HG03520 (cell line): ENCODE results near the gene GAN.
"Not testable (repeated sequence)": the region's sequence is repeated elsewhere in the genome, so short reads cannot be mapped to it uniquely, and the experiment has no call there.

Experiments
- ATAC-seq: cut with Tn5 transposase; IDR thresholded peaks from one replicate; pipeline ENCODE4 v1.9.1; 2021; ENCODE audit warnings: mild to moderate bottlenecking, moderate library complexity; ENCODE audit not compliant: unreplicated experiment

The GAN gene

DNA sequence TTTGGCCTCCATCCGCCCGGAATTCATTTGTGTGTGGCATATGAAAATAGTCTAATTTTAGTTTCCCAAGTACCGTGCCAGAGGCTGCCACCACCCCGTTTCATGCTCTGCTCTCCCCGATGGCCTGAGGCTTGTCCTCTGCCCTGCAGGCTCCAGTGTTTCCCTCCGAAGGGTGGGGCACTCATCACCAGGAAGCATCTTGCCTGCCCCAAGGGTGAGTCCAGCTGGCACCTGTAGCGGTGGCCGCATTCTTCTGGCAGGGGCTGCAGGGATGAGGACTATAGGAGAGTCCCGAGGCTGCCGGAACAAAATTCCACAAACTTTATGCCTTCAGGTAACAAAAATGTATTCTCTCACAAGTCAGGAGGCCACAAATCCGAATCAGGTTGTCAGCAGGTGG lies 106.8 kb downstream of the GAN start:
- no peak for ATAC-seq

DNA sequence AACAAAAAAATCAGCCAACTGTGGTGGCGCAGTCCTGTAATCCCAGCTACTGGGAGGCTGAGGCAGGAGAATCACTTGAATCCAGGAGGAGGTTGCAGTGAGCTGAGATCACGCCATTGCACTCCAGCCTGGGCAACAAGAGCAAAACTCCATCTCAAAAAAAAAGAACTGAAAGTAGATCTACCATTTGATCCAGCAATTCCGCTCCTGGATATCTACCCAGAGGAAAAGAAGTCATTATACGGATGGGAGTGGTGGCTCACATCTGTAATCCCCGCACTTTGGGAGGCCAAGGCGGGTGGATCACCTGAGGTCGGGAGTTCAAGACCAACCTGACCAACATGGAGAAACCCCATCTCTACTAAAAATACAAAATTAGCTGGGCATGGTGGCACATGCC lies 107.4 kb downstream of the GAN start:
- not testable (repeated sequence) for ATAC-seq

DNA sequence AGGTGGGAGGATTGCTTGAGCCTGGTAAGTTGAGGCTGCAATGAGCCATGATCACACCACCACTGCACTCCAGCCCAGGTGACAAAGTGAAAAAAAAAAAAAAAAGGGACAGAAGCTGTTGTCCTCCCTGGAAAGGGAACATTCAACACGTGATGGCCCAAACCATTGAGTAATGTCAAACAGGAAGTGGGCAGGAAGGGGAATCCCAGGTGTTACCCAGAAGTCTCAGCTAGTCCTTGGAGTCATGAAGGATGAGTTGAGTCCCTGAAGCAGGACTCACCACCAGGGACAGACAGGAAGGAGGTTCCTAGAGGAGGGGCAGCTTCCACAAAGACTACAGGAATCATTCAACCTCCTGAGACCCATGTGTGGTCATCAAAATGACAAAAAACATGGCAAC lies 110.0 kb downstream of the GAN start:
- ATAC-seq: peak; percentile 51

DNA sequence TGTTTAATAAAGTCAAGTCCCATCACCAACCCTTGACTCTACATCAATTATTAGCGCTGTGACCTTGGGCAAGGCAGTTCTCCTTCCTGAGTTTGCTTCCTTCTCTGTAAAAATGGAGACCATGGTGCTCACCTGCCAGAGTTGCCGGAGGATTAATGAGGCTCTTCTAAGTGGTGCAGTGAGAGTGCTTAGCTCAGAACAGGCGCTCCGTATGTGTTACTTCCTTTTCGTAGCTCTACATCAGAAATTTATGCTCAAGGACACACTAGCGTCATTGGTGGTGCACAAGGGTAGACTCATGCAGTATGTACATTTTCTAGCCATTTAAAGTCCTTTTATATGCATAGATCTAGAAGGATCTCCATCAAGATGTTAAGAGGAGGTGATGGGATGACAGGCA lies 112.5 kb downstream of the GAN start:
- ATAC-seq: no peak

DNA sequence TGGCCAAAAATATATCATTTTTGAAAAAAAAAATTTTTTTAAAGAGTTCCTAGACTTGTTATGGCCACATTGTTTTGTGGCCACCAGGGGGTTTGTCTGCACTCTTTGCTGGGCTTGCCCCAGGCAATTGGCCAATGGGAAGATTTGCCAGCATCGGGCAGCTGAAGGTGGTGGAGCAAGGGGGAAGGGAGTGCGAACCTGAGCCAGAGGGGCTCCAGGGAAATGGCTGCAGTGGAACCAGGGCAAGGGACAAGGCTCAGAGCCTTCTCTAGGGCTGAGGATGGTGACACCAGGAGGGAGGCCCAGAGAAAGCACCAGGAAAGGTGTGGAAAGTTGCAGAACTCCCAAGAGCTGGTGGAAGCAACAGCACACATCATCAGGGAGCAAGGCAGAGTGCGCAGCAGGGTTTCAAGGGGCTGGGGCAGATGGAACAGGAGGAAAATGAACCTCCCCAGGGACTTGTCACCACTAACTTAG lies 114.3 kb downstream of the GAN start:
- no peak for ATAC-seq

DNA sequence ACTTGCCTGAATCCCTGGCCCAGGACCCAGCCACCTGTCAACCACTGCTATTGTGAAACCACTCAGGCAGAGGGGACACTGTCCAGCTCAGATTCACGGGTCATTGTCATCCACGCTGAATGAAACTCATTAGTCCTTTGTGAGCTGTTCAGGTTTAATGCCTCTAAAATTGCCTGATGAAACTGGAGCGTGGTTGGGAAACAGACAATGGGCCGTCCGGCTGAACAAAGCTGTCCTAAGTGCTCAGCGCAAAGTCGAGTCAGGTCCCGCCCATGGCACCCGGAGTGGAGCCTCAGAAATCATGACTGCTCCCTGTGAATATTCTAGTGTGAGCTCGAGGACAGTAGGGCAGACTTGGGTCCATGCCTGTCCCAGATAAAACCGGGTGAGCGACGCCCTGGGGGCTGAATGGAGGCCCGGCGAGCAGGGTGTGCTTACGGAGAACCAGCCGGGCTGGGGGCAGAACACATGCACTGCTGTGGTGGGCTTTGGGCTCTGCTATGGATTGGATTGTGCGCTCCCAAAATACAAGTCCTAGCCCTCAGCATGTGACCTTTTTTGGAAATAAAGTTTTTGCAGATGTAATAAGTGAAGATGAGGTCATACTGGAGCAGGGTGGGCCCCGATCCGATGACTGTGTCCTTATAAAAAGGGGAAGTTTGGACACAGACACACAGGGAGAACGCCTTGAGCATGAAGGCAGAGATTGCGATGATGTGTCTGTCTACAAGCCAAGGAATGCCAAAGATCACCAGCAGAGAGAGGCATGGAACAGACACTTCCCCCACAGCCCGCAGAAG lies 117.0 kb downstream of the GAN start:
- no peak for ATAC-seq

DNA sequence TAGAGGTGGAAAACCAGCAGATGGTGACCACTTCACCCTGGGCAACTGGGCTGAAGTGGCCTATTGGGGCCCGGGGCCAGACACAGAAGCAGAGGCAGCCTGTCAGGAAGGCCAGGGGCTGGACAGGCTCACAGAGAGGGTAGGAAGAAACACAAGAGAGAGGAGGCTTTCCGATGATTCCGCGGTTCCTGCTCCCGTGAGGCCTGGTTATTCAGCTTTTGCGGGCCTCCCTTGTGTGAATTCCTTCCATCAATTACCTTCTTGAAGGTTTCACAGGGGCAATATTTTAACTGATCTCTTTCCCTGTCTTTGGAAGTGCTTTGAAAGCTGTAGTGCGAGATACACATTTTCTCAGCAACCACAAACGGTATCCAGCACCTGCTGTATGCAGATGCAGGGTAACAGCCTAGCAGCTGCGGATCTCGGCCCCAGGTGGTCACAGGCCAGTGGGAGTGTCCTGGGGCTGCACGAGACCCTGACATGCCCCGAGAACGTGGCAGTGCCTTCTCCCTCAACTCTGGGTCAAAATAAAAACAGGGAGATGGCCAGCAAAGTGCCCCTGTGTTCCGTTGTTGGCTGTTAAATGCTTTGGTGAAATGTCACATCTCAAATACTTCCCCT lies 118.3 kb downstream of the GAN start:
- ATAC-seq: no peak

DNA sequence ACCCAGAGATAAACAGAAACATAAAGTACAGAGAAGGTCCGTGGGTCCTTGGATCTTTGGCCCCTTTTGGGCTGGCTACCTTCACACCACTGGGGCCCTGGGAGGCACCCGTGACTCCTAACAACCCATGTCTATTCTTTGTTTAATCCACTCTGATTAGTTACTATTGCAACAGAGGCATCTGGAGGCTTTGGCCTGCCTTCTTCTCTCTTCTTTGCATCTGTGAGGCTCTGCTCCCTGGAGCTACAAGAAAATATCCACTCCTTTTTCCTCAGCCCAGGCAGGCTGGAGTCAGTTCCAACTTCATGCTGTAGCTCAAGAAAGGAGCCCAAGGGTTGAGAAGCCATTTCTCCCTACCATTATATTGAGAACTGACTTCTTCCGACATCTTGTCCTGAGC lies 120.3 kb downstream of the GAN start:
- no peak for ATAC-seq

DNA sequence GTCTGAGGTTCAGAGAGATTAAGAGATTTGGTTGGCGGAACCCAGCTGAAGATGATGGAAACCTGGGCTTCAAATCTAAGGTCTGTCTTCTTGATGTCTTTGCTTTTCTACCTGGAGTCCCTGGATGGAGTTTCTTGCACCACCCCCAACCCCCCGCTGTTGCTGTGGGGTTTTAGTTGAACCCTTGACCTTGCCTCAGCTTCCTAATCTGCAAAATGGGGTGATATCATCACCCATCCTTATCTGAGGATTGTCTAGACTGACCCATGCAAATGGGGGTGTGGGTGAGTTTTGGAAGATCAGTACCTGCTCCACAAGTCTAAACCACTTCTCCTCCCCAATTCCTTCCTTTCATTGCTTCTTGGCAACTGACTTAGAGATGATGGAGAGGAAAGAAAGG lies 120.8 kb downstream of the GAN start:
- no peak for ATAC-seq

DNA sequence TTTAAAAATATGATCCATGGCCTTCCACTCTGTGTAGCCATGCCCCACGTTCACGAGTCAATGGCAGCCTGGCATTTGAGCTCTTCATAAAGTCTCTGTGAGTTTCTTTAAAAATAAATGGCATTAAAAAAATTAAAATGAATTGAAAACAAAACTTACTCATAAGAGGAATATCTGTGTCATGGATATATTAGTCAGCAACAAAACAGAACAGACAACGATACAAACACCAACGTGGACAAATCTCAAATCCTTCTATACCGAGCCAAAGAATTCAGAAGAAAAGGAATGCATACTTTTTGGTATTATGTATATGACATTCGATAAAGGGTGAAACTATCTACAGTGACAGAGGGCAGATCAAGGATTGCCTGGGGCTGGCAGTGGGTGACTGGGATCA lies 121.6 kb downstream of the GAN start:
- no peak for ATAC-seq

DNA sequence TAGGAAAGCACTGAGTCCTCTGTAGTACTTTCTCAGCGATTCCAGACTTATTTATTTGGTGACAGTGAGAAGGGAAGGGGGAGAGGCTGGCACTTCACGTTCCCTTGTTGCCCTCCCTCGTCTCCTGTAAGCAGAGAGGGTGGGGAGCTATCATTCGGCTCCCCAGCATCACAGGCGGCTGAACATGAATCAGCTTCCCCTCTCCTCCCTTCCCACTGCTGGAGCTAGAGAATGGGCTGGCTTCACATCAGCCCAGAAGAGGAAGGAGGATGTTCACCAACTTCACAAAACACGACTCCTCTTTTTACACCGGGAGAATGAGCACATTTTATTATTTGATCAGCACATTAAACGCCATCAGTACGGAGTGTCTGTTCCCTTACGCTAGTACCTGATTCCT lies 123.1 kb downstream of the GAN start:
- no peak for ATAC-seq
